Hypothalamus (tissue), 51 donors: ENCODE data around the gene GPS2.

Source experiments
- DNase-seq, 51 donors: peaks; one replicate each; lab custom pipeline; 2025; lab: John Stamatoyannopoulos, UW

The GPS2 gene

DNA sequence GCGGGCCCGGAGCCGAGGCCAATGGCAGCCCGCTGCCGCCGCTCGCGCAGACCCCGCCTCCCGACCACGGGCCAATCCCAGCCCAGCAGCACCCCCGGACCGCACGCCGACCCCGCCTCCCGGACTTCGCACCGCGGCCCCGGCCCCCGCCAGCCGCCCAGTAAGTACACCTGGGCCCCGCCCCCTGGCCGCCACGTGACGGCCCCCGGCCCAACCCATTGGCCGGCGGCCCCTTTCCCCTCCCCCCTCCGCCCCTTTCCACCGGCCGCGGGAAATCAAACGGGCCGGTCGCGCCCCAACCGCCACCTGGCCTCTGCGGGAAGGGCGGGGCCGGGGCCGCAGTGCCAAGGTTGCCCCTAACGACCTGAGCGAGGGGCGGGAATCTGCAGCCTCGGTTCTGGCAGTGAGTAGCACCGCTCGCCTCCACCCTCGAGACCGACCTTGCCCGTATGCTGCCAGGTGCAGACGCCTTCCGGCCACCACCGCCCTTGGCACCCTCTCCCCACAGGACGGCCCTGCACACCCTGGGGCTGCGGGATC is 20.5 kb downstream of the GPS2 start, which contains the start of gene YBX2:
TSS of gene YBX2 (minus strand) at position 26 of the 540 bp plus-strand sequence. CDS start 139 bp downstream, outside the sequence.
- DNase-seq = peak in 4 of 51 donors; percentile 9 to 32 (median 24)

- DNase-seq = no peak
Observed at GRCh38 chr17:7293816-7294613, 21.1 kb downstream of the GPS2 start.

DNA sequence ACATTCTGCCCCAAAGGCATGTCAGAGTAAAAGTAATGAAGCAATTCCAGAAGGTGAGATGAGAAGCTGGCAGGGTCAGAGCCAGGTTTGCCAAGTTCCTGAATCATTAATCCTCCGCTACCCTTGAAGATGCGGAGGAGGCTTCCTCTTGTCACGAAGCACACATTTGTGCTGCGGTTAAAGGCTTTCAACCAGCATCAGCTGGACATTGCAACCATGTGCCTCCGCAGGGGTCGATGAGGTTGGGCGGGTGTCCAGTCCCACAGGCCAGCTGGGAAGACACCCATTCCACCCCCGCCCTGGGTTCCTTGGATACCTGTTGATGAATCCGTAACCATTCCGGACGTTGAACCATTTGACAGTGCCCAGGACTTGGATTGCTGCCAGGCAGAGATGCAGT is 22.0 kb downstream of the GPS2 start:
- no peak for DNase-seq

DNA sequence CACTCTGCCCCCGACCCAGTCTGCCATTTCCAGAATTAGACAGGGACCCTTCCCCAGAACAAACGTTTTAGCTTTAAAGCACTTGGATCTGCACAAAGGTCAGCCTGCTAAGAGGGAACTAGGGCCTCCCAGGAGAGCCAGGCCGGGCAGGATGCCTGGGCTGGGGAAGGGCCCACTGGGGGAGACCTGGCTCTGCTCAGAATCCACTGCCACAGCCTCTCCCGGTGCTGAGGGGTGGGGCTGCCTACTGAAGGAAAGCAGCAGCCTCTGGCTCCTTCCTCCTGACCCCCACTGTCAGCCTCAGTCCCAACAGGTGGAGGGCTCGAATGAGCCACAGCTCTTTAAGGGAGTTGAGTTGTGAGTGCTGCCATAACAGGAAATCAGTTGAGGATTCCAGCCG is 22.4 kb downstream of the GPS2 start:
- DNase-seq = no peak

GRCh38 chr17:7292194-7292593 is 23.0 kb downstream of the GPS2 start:
- no peak for DNase-seq

DNA sequence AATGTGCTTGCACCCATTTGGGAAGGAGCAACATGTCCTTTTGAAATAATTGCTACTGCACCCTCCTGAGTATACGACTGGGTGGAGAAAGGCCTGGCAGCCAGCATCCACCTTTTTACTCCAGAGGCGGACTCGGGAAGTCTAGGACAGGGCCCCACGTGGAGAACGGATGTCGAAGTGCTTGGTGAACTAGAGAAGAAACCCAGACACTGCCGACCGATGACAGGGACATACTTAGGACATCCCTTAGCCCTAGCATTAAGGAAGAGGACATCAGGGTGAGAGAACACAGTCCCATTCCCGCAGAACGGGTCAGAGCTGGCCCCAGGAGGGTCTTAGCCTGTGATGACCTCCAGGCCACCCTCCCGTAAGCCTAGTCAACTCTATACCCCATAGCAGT is 24.5 kb downstream of the GPS2 start:
- no peak for DNase-seq

DNA sequence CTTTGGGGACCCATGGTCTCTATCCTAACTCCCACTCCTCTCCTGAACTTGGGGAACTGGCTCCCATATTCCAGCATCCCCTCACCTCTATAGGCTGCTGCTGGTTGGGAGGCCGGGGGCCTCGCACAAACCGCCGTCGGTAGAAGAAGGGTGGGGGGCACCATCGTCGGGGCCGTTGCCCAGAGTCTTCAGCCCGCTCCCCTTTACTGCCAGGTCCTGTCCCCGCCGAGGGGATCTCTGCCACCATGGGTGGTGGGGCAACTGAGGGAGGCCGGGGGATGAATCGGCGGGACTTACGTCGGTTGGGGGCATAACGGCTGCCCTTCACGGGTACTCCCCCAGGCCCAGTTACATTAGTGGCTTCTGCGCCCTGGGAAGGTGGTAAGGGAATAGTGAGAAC is 25.0 kb downstream of the GPS2 start:
- no peak for DNase-seq

DNA sequence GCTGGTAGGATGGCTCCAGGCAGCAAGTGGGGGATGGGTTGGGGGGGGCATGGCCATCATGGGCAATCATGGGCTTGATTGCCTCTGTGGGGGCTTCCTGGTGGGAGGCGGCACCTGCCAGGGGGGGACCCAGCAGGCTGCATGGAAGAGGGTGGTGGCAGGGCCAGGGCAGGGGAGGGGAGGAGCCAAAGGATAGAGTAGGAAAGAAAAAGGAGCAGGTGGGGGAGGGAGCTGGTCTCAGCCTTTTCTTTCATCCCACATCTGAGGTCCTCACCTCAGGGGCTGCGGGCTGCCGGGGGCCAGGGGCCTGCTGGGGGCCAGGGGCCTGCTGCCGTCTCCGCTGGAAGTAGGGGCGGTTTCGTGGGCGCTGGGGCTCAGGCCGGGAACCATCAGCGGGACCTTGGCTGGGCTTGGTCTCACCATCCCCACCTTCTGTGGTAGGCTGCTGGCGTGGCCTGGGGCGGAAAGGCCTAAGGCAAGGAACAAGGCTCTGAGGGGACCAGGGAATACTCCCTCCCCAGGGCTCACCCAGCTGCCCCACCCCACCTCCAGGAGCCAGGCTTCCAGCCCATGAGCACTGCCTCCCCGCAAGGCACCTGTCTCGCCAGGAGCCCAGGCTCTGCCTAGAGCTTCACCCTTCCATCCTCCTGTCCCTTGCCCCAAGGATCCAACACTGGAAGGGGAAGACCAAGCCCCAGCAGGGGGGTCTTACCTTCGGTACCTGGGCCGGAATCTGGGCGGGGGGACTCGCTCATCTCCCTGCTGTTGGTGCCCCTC is 25.7 kb downstream of the GPS2 start:
- no peak for DNase-seq

- DNase-seq = no peak
Observed at GRCh38 chr17:7285679-7286078, 29.5 kb downstream of the GPS2 start.

DNA sequence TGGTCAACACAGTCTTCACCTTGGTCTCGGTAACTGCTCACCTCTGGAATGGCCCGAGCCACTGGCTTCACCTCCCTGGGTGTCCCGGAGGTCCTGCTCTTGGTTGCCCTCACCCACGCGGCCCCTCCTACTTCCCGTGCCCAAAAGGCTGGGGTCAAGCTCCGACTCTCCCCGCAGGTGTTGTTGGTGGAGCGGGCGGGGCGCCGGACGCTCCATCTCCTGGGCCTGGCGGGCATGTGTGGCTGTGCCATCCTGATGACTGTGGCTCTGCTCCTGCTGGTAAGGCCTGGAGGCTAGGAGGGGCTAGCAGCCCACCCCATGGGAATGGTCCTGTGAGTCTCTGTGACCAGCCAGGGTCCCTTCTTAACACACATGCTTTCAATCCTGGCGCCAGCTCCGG is 30.2 kb downstream of the GPS2 start:
- DNase-seq = no peak

DNA sequence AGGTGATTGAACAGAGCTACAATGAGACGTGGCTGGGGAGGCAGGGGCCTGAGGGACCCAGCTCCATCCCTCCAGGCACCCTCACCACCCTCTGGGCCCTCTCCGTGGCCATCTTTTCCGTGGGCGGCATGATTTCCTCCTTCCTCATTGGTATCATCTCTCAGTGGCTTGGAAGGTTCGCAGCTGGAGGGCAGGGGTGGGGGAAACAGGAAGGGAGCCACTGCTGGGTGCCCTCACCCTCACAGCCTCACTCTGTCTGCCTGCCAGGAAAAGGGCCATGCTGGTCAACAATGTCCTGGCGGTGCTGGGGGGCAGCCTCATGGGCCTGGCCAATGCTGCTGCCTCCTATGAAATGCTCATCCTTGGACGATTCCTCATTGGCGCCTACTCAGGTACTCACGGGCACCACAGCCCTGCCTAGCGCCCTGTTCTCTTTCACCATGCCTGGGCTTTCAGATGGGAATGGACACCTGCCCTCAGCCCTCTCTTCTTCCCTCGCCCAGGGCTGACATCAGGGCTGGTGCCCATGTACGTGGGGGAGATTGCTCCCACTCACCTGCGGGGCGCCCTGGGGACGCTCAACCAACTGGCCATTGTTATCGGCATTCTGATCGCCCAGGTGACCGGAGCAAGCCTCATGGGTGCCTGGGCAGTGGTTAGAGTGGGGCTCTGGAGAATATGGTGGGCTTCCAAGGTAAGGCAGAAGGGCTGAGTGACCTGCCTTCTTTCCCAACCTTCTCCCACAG is 31.5 kb downstream of the GPS2 start:
- DNase-seq = no peak

DNA sequence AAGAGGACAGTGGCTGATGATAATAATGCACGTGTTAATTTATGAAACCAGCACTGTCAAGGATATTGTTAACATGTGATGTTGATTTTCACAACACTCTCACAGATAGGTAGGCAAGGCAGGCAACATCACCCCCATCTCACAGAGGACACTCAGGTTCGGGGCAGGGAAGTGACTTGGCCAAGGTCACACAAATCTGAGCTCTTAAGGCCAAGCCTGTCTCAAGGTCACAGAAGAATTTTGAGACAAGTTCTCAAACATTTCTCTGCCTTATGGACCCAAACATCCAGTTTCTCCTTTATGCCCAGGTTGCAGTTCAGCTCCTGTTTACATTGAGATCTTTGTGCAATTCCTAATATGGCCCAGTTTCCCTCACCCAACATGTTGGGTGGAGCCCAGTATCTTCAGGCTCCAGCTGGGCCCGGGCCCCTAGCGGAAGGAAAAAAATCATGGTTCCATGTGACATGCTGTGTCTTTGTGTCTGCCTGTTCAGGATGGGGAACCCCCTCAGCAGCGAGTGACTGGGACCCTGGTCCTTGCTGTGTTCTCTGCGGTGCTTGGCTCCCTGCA is 32.3 kb downstream of the GPS2 start:
- no peak for DNase-seq

GRCh38 chr17:7281953-7282751 is 33.0 kb downstream of the GPS2 start:
- no peak for DNase-seq

DNA sequence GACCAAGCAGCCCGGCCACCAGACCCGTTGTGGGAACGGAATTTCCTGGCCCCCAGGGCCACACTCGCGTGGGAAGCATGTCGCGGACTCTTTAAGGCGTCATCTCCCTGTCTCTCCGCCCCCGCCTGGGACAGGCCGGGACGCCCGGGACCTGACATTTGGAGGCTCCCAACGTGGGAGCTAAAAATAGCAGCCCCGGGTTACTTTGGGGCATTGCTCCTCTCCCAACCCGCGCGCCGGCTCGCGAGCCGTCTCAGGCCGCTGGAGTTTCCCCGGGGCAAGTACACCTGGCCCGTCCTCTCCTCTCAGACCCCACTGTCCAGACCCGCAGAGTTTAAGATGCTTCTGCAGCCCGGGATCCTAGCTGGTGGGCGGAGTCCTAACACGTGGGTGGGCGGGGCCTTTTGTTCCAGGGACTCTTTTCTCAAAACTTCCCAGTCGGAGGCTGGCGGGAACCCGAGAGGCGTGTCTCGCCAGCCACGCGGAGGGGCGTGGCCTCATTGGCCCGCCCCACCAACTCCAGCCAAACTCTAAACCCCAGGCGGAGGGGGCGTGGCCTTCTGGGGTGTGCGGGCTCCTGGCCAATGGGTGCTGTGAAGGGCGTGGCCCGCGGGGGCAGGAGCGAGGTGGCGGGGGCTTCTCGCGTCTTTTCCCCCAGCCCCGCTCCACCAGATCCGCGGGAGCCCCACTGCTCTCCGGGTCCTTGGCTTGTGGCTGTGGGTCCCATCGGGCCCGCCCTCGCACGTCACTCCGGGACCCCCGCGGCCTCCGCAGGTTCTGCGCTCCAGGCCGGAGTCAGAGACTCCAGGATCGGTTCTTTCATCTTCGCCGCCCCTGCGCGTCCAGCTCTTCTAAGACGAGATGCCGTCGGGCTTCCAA is 33.8 kb downstream of the GPS2 start, which contains the start of gene SLC2A4:
TSS of gene SLC2A4 (plus strand) at position 645 of the 879 bp plus-strand sequence. CDS start at position 862, 217 bp downstream.
- peak in 44 of 51 donors; percentile 9 to 84 (median 64) for DNase-seq

DNA sequence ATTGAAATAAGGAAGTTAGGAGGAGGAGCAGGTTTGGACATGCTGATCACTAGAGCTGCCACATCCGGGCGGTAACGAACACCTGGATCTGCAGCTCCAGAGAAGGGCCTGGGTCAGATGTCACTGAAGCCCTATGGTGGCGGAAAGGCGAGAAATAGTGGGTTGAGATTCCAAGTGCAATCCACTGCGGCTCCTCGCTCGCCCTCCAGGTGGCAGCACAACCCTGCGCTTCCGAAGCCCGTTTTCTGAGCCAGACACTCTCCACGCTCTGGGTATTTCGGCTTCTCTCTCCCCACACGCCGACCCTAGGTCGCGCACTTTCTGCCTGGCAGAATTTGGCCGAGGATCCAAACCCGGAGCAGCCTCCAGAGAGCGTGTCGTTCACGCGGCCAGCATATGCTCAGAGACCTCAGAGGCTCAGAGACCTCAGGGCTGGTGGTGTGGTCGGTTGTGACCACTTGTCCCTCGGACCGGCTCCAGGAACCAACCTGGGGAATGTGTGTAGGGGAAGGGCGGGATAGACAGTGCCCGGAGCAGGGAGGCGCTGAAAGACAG is 34.6 kb downstream of the GPS2 start:
- DNase-seq = peak in 48 of 51 donors; percentile 16 to 86 (median 64)

- no peak for DNase-seq
Observed at GRCh38 chr17:7279448-7279847, 35.7 kb downstream of the GPS2 start.

GRCh38 chr17:7266784-7267183 is 48.4 kb downstream of the GPS2 start:
- no peak for DNase-seq

GRCh38 chr17:7263801-7264078 is 51.4 kb downstream of the GPS2 start:
- DNase-seq = no peak
